HepG2 (cell line): ENCODE measurements around the gene ZBED5. TPM values are rescaled to one million over a fixed set of nuclear protein-coding genes. Genes with fewer than 3 reads are reported as not detected.

Source experiments
- ATF7-NPFF ChIP-seq: sonication (generic); formaldehyde crosslinking; IDR thresholded peaks from 2 replicates; pipeline ENCODE4 v1.8.1; 2023; ENCODE audit warnings: mild to moderate bottlenecking, low read depth, missing genetic modification reagents, moderate library complexity
- ETV6 ChIP-seq: sonication (generic); formaldehyde crosslinking; conservative IDR thresholded peaks from 2 replicates; pipeline ENCODE4 v1.4.0; 2020; ENCODE audit warnings: missing genetic modification reagents
- FOXK1 ChIP-seq: sonication (generic); formaldehyde crosslinking; IDR thresholded peaks from 2 replicates; pipeline ENCODE4 v1.4.0; 2020; ENCODE audit warnings: low read depth, missing genetic modification reagents, borderline replicate concordance
- GTF2F1 ChIP-seq: fragments of 150-350 bp; IDR thresholded peaks from 2 replicates; pipeline ENCODE4 v1.6.1; 2014; ENCODE audit warnings: low read length
- HCFC1 ChIP-seq: fragments of 150-350 bp; IDR thresholded peaks from 2 replicates; pipeline ENCODE4 v1.6.1; 2014; ENCODE audit warnings: low read depth, low read length
- HMGXB3 ChIP-seq: sonication (generic); formaldehyde crosslinking; IDR thresholded peaks from 2 replicates; pipeline ENCODE4 v1.4.0; 2020; ENCODE audit warnings: missing genetic modification reagents, borderline replicate concordance
- MAFF ChIP-seq: IDR thresholded peaks from 2 replicates; pipeline ENCODE4 v1.6.1; 2011; ENCODE audit warnings: low read depth, low read length, improper control_type of control experiment
- NCOA5 ChIP-seq: sonication (generic); formaldehyde crosslinking; IDR thresholded peaks from 2 replicates; pipeline ENCODE4 v1.4.0; 2020; ENCODE audit warnings: missing genetic modification reagents
- NFRKB ChIP-seq: fragments of 450-650 bp; IDR thresholded peaks from 2 replicates; pipeline ENCODE4 v1.6.1; 2017
- NR2C2 ChIP-seq: sonication (generic); formaldehyde crosslinking; IDR thresholded peaks from 2 replicates; pipeline ENCODE4 v1.4.0; 2020; ENCODE audit warnings: missing genetic modification reagents, mild to moderate bottlenecking, moderate library complexity, borderline replicate concordance
- PCBP2 ChIP-seq: fragments of 200-400 bp; formaldehyde crosslinking; optimal IDR thresholded peaks from 2 replicates; pipeline ENCODE3; 2018; ENCODE audit warnings: low read length, low read depth; ENCODE audit not compliant: poor library complexity, severe bottlenecking
- PHF5A ChIP-seq: IDR thresholded peaks from one replicate; pipeline ENCODE4 v1.6.1; 2018; ENCODE audit warnings: low read depth, missing genetic modification reagents; ENCODE audit not compliant: unreplicated experiment
- RELA ChIP-seq: sonication (generic); formaldehyde crosslinking; IDR thresholded peaks from 2 replicates; pipeline ENCODE4 v1.4.0; 2020; ENCODE audit warnings: missing genetic modification reagents
- SKI ChIP-seq: fragments of 450-650 bp; IDR thresholded peaks from one replicate; pipeline ENCODE4 v1.6.1; 2018; ENCODE audit warnings: mild to moderate bottlenecking; ENCODE audit not compliant: partially characterized antibody
- THRA ChIP-seq: sonication (generic); formaldehyde crosslinking; IDR thresholded peaks from 2 replicates; pipeline ENCODE4 v1.4.0; 2020; ENCODE audit warnings: missing genetic modification reagents, borderline replicate concordance
- ZNF20 ChIP-seq: sonication (generic); formaldehyde crosslinking; IDR thresholded peaks from 2 replicates; pipeline ENCODE4 v1.4.0; 2020; ENCODE audit warnings: mild to moderate bottlenecking, moderate library complexity, missing genetic modification reagents
- ZNF232 ChIP-seq: sonication (generic); formaldehyde crosslinking; IDR thresholded peaks from 2 replicates; pipeline ENCODE4 v1.4.0; 2020; ENCODE audit warnings: missing genetic modification reagents, borderline replicate concordance
- ZNF30 ChIP-seq: sonication (generic); formaldehyde crosslinking; IDR thresholded peaks from 2 replicates; pipeline ENCODE4 v1.5.0; 2020; ENCODE audit warnings: mild to moderate bottlenecking, missing genetic modification reagents
- ZNF414 ChIP-seq: sonication (generic); formaldehyde crosslinking; IDR thresholded peaks from 2 replicates; pipeline ENCODE4 v1.5.0; 2020; ENCODE audit warnings: missing genetic modification reagents
- ZNF7 ChIP-seq: IDR thresholded peaks from 2 replicates; pipeline ENCODE4 v1.6.1; 2016; ENCODE audit warnings: missing biosample characterization, missing genetic modification reagents
- ZNF704 ChIP-seq: sonication (generic); formaldehyde crosslinking; IDR thresholded peaks from 2 replicates; pipeline ENCODE4 v1.8.1; 2023; ENCODE audit warnings: mild to moderate bottlenecking, inconsistent platforms, moderate library complexity, missing genetic modification reagents, borderline replicate concordance
- ZNF749 ChIP-seq: sonication (generic); formaldehyde crosslinking; IDR thresholded peaks from 2 replicates; pipeline ENCODE4 v1.8.0; 2022; ENCODE audit warnings: mild to moderate bottlenecking, missing genetic modification reagents, moderate library complexity, borderline replicate concordance
- polyA plus RNA-seq, 8 experiments: library from polyadenylated mRNA; depleted of rRNA in 3 of 8; stranded (reverse) in 7 of 8; unstranded in 1 of 8; fragments of >200 nt; fragmentation: Illumina TruSeq in 4 of 8; extraction: Trizol in 4 of 8; gene quantifications; 2 replicates each; pipeline versions ENCODE4 v1.2.1 to v1.2.3, GENCODE V29; 2011 to 2016; ENCODE audit warnings: low read depth in 4 of 8, missing spikeins in 1 of 8, mixed read lengths in 1 of 8; ENCODE audit not compliant: insufficient read depth in 1 of 8
- total RNA-seq, 5 experiments: library from RNA; depleted of rRNA; stranded (reverse); fragments of >200 nt; fragmentation: Illumina TruSeq; extraction: Trizol; gene quantifications; 2 replicates each; pipeline ENCODE4 v1.2.3, GENCODE V29; 2016; ENCODE audit warnings: low read depth in 1 of 5
- TF ChIP-seq, protein P1 (sequence below): sonication (generic); formaldehyde crosslinking; IDR thresholded peaks from 2 replicates; pipeline ENCODE4 v1.8.1; 2023; ENCODE audit warnings: missing genetic modification reagents, mild to moderate bottlenecking, borderline replicate concordance
- TF ChIP-seq, protein P2 (sequence below): sonication (generic); formaldehyde crosslinking; IDR thresholded peaks from 2 replicates; pipeline ENCODE4 v1.5.0; 2020; ENCODE audit warnings: missing genetic modification reagents

Gene ZBED5
- total and polyA plus RNA-seq, 2 of the 13 experiments (the other 11 are each of a cell fraction or from before 2014, with no cell fraction given) = 18.2 to 38.6 TPM

DNA sequence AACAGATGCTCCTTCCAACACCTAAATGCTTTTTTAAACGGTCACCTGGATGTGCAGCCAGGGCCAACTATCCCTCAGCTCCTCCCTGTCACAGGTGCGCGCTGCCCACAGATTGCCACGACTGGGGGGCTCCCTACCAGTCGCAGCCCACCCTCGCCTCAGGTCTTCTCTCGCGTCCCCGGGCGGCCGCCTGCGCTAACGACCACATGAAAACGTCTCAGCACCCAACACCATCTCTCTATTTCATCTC, 469 bp downstream of the ZBED5 start (continued):
- no peak for TF ChIP-seq ZNF704
- TF ChIP-seq ZNF749 (CRISPR knock-in tag) = no peak
- no peak; the same call in 1 of the 2 replicates for TF ChIP-seq THRA (CRISPR knock-in tag)
- TF ChIP-seq ZNF7 (CRISPR knock-in tag) = no peak
- TF ChIP-seq, protein P1, sequence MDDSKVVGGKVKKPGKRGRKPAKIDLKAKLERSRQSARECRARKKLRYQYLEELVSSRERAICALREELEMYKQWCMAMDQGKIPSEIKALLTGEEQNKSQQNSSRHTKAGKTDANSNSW (CRISPR knock-in tag) = no peak
- peak; percentile 15; the same call in 1 of the 2 replicates for TF ChIP-seq NR2C2
- no peak for TF ChIP-seq ETV6 (CRISPR knock-in tag)
- TF ChIP-seq PCBP2 = no peak
- no peak for TF ChIP-seq NFRKB
- TF ChIP-seq MAFF = no peak
- TF ChIP-seq ZNF20 (CRISPR knock-in tag) = no peak
- TF ChIP-seq ZNF414 (CRISPR knock-in tag) = no peak
- no peak for TF ChIP-seq PHF5A (CRISPR knock-in tag)
- 0 out of 2 replicates have a peak, but pooled peaks have one; percentile 15 for TF ChIP-seq ZNF30
- no peak for TF ChIP-seq GTF2F1
- no peak for TF ChIP-seq SKI
- no peak for TF ChIP-seq FOXK1 (CRISPR knock-in tag)
- no peak for TF ChIP-seq HMGXB3 (CRISPR knock-in tag)
- TF ChIP-seq, protein P2, sequence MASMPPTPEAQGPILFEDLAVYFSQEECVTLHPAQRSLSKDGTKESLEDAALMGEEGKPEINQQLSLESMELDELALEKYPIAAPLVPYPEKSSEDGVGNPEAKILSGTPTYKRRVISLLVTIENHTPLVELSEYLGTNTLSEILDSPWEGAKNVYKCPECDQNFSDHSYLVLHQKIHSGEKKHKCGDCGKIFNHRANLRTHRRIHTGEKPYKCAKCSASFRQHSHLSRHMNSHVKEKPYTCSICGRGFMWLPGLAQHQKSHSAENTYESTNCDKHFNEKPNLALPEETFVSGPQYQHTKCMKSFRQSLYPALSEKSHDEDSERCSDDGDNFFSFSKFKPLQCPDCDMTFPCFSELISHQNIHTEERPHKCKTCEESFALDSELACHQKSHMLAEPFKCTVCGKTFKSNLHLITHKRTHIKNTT (CRISPR knock-in tag) = no peak
- TF ChIP-seq HCFC1 = no peak
- no peak for TF ChIP-seq ZNF232 (CRISPR knock-in tag)
- no peak for TF ChIP-seq ATF7-NPFF (CRISPR knock-in tag)
- TF ChIP-seq RELA = no peak
- no peak for TF ChIP-seq NCOA5
